Hematopoietic multipotent progenitor cell treated with erythropoietin and hydrocortisone succinate and interleukin-3 and kit ligand, for 17 days (in vitro differentiated cells): ENCODE results near the gene IPPK.

Experiments
- DNase-seq: peaks from one replicate; pipeline ENCODE4 v3.0.0-alpha.2; 2015; ENCODE audit warnings: low spot score

The IPPK gene

GRCh38 chr9:92614763-92615461 is 55.0 kb downstream of the IPPK start:
- DNase-seq: no peak

- no peak for DNase-seq
These were observed 55.8 kb downstream of the IPPK start for GRCh38 chr9:92614123-92614510.

DNA sequence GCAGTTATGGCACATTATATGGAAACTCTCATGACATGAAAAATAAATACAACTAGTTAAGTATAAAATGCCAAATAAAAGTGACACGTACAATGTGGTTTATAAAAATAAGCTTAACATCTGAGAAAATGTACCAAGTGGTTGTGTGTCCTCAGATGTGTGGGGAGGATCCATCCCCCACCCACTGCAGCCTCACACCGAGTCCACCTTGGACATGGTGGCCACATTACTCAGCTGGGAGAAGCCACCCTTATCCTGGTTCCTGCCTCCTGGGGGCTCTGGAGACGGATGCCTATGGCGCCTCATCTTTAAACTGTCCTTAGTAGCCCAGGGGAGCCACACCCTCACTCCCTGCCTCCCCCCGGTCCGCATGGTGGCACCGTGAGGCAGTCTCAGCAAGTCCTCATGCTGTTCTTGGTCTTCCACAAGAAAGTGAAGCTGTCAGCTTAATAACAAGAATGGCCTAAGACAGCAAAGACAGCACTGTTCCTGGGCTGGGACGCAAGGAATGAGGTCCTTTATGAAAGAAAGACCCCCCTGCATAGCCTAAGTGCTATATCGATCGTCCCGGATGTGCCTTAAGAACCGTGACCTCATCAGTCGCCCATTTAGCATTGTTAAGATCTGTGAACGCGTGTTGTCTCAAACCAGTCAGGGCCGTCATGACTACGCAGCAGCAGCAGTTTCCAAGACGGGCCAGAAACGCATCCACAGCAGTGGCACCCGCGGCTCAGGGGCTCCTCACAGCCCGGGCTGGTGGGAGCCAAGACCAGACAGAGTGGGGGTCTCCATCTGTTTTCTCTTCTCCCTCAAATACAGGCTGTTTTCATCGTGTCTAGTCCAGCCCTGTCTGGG is 56.4 kb downstream of the IPPK start:
- no peak for DNase-seq

DNA sequence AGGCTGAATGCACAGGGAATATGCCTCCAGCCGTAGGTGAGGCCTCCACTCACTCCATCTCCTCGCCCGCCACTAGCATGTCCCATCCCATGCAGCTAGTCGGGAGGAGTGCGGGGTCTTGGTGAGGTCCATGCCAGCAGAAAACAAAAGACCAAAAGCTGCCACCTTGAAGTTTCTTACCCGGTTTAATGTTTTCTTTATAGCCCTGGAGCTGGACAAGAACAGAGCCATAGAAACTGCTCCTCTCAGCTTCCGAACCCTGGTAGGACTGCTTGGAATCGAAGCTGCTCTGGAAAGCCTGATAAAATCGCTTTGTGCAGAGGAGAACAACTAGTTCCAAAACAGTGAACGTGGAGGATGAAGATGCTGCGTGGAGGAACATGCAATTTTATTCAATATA is 57.1 kb downstream of the IPPK start:
- DNase-seq: no peak

GRCh38 chr9:92612292-92612691 is 57.6 kb downstream of the IPPK start:
- DNase-seq: no peak

DNA sequence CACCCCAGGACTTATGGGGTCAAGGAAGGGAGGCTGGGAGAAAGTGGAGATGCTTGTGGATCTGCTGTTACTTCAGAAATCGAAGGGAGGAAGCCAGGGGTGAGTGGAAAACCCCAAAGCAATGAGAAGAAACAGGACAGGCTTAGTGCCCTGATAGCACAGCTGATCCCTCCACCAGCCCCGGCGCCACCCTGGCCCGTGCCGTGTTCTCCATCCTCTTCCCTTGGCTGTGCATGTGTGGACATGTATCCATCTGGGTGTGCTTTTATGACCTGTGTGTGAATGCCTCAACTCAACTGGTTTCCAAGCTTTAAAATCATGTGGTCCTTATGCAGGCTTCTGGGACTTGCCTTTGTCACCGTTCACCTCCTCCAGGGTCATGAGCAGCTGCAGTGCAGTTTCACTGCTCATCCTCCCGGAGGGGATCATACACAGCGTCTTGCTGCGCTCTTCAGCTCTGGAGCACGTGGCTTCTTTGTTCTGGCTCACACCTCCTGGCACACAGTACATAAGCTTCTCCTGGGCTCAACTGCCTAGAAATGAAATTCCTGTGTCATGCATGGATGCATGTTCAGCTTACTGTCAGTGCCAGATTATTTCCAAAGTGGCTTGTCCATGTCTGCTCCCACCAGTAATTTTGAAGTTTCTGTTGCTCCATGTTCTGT is 58.2 kb downstream of the IPPK start:
- DNase-seq: no peak

DNA sequence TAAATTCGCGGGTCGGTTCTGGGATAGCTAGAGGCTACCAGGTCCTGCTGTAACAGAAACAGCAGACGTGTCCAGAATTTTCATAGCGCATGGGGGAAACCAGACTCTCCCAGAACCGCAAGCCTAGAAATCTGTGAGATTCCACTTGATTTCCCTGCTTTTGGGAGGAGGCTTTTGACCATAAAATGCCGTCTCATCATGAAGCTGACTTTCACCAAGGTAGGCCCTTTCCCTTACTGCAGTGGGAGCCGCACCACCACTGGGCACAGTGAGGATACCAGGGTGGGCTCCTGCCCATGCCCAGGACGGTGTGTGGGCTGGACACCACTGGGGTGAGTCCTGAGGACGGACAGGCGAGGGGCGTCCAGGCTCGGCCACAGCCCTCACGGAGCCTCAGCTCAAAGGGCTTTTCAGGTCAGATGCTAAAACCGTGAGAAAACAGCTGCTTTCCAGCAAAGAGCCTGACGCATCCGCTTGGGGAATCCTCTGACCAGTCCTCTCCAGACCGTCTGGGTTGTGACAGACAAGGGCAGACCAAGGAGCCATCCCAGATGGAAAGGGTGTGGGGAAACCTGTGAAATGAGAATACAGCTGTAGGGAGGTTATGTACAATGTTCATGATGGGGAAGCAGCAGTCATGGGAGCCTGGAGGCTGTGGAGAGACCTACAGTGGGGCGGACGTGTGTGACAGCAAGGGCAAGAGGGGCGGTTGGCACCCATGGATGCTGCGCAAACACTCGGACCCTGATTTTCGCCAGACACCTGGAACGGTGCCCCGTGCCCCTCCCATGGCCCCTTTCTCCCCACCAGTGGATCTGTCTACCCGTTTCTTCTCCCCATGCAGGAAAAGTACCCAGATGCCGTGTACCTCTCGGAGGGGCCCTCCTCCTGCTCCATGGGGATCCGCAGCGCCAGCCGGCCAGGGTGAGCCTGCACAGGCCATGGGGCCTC is 59.2 kb downstream of the IPPK start:
- no peak for DNase-seq

DNA sequence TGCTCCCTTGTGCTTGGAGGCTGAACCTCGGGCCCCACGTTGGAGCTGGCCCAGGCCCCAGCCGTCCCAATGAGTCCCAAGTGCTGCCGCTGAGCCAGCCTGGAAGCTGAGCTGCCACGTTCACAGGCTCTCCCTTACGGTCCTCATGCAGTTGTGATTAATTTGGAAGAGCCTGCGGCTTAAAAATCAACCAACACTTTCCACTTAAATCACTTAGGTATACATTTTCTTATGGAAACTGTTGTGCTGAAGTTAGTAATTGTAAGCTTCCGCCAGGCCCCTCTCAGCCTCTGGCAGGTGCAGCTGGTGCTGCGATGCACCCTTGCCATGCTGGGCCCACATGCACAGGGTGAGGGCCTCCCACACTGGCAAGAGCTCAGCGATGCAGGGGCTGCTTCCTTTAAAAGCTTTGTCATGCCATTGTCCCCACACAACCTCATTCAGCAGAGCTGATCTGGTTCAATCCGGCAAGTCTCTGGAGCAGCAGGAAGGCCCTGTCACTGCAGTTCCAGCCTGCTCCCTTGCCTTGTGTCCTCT is 61.0 kb downstream of the IPPK start:
- DNase-seq: no peak

GRCh38 chr9:92608241-92608908 is 61.6 kb downstream of the IPPK start:
- DNase-seq: no peak

DNA sequence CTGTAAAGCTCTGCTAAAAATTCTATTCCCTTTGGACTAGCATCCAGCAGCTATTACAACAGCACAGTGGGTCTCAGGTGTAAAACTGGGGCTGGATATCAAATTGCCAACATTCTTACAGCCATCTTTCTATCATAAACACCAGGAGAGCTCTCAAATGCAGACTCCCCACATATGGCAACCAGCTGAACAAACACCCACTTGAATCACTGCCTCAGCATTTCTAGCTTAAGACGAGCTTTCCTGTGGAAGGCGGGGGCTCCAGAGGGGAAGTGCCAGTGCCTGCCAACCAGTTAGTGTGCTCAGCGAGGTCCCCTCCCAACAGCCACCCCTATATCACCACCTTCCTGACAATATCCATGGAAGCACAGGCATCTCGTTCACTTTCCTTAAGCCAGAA is 62.2 kb downstream of the IPPK start:
- no peak for DNase-seq

GRCh38 chr9:92607088-92607487 is 62.8 kb downstream of the IPPK start:
- no peak for DNase-seq

DNA sequence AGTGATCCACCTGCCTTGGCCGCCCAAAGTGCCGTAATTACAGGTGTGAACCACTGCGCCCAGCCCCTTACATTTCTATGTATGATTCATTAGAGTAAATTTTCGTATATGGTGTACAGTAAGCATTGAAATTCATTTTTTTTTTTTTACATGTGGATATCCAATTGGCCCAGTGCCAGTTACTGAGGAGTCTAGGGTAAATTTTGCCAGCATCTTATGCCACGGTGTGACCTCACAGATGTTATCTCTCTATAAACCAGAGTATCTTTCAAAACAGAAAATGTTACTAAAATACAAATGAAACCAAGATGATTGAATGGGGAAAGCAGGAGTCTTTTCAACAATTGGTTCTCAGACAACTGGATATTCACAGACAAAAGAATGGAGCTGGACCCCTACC is 64.7 kb downstream of the IPPK start:
- DNase-seq: no peak

GRCh38 chr9:92603990-92604389 is 65.9 kb downstream of the IPPK start:
- DNase-seq: no peak

DNA sequence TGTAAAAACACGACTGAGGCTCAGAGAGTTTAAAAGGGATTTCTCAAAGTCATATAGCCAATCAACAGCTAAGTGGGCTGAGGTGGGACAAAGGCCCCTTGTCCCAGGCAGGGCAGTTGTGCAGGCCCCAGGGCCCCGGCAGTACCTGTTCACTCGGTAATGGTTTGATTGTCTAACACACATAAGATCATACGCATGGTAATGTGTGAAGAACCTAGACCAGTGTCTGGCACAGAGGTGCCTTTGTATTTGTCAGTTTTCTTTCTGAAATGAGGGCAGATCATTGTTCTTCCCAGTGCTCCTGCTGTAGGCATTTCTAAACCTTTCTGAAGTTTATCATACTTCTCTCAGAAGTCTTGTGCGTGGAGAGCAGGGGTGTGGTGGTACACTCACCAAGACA is 66.8 kb downstream of the IPPK start:
- no peak for DNase-seq

- DNase-seq: no peak
These were observed 67.5 kb downstream of the IPPK start for GRCh38 chr9:92602413-92602812.

DNA sequence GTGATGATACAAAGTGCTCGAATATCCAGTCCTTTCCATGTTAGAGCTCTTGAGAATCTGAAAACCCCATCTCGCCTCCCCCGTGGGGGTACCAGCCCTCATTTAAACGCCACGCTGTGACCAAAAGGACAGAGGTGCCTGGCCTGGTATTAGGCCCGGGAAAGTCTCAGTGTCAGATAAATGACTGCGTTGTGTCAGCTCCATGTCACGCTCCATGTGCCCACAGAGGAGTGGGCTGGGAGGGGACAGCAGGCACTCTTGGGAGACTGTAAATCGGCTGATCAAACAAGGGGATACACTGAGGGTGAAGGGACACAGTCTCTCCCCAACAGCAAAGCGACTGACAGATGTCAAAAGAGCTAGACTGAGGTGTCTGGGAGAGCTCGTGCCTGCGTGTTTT is 68.5 kb downstream of the IPPK start:
- DNase-seq: no peak

- no peak for DNase-seq
These were observed 69.3 kb downstream of the IPPK start for GRCh38 chr9:92600462-92601261.

GRCh38 chr9:92599938-92600461 is 69.9 kb downstream of the IPPK start:
- DNase-seq: no peak

DNA sequence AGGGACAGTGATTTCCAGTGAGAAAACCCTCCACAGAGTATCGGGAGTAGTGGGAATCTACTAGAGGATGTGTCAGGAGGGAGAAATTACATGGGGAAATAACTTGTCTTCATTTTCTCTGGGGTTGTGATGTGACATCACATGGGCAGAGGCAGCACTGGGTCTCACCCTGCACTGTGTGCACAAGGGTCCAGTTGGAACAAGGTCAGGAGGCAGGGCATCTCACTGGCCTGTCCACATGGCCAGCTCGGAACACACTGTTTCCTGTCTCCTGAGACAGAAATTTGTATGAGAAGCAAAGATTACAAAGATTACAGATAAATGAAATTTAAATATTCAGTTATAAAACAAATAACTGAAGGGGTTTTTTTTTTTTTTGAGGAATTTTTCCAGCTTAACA is 71.5 kb downstream of the IPPK start:
- no peak for DNase-seq

- DNase-seq: no peak
These were observed 74.0 kb downstream of the IPPK start for GRCh38 chr9:92595930-92596329.
